ENCODE results near the gene DPP7.
A peak's percentile ranks its signal among the peaks of the same experiment; 100 is the strongest.
"Not testable (repeated sequence)": the region's sequence is repeated elsewhere in the genome, so short reads cannot be mapped to it uniquely, and the experiment has no call there.

DPP7 gene

DNA sequence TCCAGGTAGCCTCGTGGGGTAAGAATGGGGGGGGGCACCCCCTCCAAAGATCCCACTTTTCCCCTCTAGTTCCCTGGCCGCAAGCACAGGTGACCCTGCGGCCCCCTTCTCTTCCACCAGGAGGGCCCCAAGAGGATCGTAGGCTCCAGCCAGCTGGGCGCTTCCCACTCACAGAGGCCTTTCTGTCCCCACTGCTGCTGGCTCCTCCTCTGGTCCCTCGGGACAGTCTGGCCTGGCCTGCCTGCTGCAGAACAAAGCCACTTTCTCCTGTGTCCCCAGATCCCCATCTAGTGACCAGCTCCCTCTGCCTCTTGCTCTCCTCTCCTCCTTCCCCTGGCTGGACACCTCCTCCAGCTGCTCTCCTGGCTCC is 43.6 kb downstream of the DPP7 start:
- DNase-seq (ENCODE audit: low spot score): peak; percentile 97

- DNase-seq (ENCODE audit: low spot score): peak; percentile 93
Observed at GRCh38 chr9:137070201-137070905, 44.2 kb downstream of the DPP7 start, which contains the start of gene SAPCD2. TSS of gene SAPCD2 (minus strand) at chr9:137070557. CDS start at chr9:137070460, 97 bp downstream.

GRCh38 chr9:137069508-137070091 is 44.9 kb downstream of the DPP7 start:
- DNase-seq (ENCODE audit: low spot score): no peak

GRCh38 chr9:137068539-137069507 is 45.7 kb downstream of the DPP7 start:
- peak; percentile 13 for DNase-seq (ENCODE audit: low spot score)

- peak; percentile 83 for DNase-seq (ENCODE audit: low spot score)
Observed at GRCh38 chr9:137067860-137068538, 46.5 kb downstream of the DPP7 start.

- no peak for DNase-seq (ENCODE audit: low spot score)
Observed at GRCh38 chr9:137066096-137066861, 48.3 kb downstream of the DPP7 start.

- DNase-seq (ENCODE audit: low spot score): no peak
Observed at GRCh38 chr9:137065336-137065967, 49.1 kb downstream of the DPP7 start.

DNA sequence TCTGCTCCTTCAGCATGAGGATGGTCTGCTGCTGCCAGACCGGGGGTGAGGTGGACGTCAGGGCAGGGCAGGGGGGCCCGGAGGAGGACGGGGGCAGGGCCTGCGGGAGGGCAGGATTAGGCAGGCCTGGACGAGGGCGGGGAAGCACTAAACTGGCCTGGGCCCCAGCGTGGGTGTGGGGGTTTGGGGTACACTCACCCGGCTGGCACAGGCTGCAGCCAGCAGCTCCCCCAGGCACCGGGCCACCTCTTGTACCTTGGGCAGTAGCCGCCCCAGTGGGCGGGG is 49.7 kb downstream of the DPP7 start:
- DNase-seq (ENCODE audit: low spot score): no peak

GRCh38 chr9:137064027-137064879 is 50.3 kb downstream of the DPP7 start:
- no peak for DNase-seq (ENCODE audit: low spot score)

DNA sequence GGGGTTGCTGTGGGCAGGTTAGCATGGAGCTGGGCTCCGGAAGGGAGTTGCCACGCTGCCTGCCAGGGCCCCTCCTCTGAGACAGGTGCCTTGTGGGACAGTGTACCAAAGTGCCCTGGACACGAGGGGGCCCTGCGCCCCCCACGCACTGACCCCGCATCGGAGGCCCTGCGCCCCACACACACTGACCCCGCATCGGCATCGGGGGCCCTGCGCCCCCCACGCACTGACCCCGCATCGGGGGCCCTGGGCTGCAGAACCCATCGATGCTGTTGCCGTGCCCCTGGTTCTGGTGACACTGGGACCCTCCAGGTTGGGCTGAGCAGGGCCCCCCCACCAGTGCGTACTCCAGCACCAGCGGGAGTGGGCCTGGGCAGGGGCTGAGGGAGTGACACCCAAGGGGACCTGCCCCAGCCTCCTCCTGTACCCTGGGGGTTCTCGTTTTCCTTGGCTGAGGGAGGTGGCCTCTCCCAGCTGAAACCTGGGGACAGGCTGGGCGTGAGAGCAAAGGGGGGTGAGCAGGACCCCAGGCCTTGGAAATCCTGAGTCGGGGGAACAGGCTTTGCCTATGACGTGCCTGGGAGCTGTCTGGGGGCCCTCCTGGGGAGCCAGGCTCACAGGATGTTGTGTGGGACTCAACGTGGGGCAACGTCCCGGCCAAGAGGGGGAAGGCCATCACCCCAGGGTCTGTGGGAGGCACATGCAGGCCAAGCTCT is 51.1 kb downstream of the DPP7 start:
- DNase-seq (ENCODE audit: low spot score): no peak

- not testable (repeated sequence) for DNase-seq (ENCODE audit: low spot score)
Observed at GRCh38 chr9:137062798-137063197, 51.7 kb downstream of the DPP7 start.

DNA sequence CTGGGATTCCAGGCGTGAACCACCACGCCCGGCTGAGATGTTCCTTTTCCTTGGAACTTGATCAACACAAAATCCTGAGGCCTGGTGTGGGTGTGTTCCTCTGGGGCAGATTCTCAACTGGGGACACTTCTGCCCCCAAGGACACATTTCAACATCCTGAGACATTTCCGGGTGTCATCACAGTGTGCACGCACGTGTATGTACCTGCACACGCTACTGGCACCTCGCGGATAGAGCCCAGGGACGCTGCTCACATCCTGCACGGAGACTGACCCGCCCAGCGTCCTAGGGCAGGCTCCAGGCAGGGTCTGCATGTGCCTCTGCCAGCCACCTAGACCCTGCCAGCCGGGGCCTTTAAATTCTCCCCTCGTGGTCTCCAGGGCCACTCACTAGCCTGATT is 52.1 kb downstream of the DPP7 start:
- no peak for DNase-seq (ENCODE audit: low spot score)
